ENCODE data around the gene KLK10. TPM values are rescaled to one million over a fixed set of nuclear protein-coding genes. Genes with fewer than 3 reads are reported as not detected.

KLK10 gene
- polyA plus RNA-seq, 1 donor (not counting 4 experiments of a cell fraction or from before 2014, with no cell fraction given), result 56.3 TPM

GRCh38 chr19:51003316-51003715 is 16.2 kb downstream of the KLK10 start:
- H4K20me1 ChIP-seq (ENCODE audit: control insufficient read depth, extremely low read depth, insufficient read depth, low read length), result no peaks in the 10 kb centered on the region
- H3K9me1 ChIP-seq (ENCODE audit: control insufficient read depth, extremely low read depth, insufficient read depth, low read length), result no peaks in the 10 kb centered on the region
- no peak overlapping the region for H3K27ac ChIP-seq (ENCODE audit: control insufficient read depth, insufficient read depth, low read length)
- no peak overlapping the region for H3K4me2 ChIP-seq (ENCODE audit: control insufficient read depth, extremely low read depth, insufficient read depth, low read depth, low read length)
- no peak overlapping the region for H2AFZ ChIP-seq (ENCODE audit: control insufficient read depth, low read length)
- H3K79me2 ChIP-seq (ENCODE audit: control insufficient read depth, insufficient read depth, low read length), result peaks cover 14% of the 10 kb centered on the region
- no peak for FAIRE-seq
- peaks cover 0 to 6% of the 10 kb centered on the region in 2 experiments for H3K36me3 ChIP-seq (ENCODE audit: control insufficient read depth in 2 of 2, extremely low read depth in 1 of 2, insufficient read depth in 2 of 2, low read length in 2 of 2)
- no peak for DNase-seq (ENCODE audit: low read depth, low spot score)
- H3K4me3 ChIP-seq (ENCODE audit: control insufficient read depth in 2 of 3, extremely low read depth in 1 of 3, insufficient read depth in 2 of 3, low read depth in 1 of 3, low read length in 3 of 3), result no peak overlapping the region
- TF ChIP-seq, protein P1, sequence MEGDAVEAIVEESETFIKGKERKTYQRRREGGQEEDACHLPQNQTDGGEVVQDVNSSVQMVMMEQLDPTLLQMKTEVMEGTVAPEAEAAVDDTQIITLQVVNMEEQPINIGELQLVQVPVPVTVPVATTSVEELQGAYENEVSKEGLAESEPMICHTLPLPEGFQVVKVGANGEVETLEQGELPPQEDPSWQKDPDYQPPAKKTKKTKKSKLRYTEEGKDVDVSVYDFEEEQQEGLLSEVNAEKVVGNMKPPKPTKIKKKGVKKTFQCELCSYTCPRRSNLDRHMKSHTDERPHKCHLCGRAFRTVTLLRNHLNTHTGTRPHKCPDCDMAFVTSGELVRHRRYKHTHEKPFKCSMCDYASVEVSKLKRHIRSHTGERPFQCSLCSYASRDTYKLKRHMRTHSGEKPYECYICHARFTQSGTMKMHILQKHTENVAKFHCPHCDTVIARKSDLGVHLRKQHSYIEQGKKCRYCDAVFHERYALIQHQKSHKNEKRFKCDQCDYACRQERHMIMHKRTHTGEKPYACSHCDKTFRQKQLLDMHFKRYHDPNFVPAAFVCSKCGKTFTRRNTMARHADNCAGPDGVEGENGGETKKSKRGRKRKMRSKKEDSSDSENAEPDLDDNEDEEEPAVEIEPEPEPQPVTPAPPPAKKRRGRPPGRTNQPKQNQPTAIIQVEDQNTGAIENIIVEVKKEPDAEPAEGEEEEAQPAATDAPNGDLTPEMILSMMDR (optimal IDR thresholded peaks at IDR 0.05 in 1 of 3, IDR thresholded peaks at IDR 0.05 in 1 of 3, conservative IDR thresholded peaks at IDR 0.05 in 1 of 3; ENCODE audit: extremely low read depth in 1 of 3, insufficient read depth in 2 of 3, low read length in 3 of 3), result no peak
- TF ChIP-seq EZH2 (IDR thresholded peaks at IDR 0.05; ENCODE audit: low read length), result no peak
- no peaks in the 10 kb centered on the region for H3K9me3 ChIP-seq (ENCODE audit: control insufficient read depth, low read depth, low read length)
- no peaks in the 10 kb centered on the region for H3K27me3 ChIP-seq (ENCODE audit: control insufficient read depth, extremely low read depth, insufficient read depth, low read length)
- dilution Hi-C loops (cut with MboI; ENCODE audit: extremely low pct_ligation_motif_present, low sequenced_read_pairs), result no loop called here
- peaks cover 42% of the 10 kb centered on the region for H3K4me1 ChIP-seq (ENCODE audit: control insufficient read depth, extremely low read depth, insufficient read depth, low read length)
- no peak overlapping the region for H3K9ac ChIP-seq (ENCODE audit: control insufficient read depth, extremely low read depth, insufficient read depth, low read length)

DNA sequence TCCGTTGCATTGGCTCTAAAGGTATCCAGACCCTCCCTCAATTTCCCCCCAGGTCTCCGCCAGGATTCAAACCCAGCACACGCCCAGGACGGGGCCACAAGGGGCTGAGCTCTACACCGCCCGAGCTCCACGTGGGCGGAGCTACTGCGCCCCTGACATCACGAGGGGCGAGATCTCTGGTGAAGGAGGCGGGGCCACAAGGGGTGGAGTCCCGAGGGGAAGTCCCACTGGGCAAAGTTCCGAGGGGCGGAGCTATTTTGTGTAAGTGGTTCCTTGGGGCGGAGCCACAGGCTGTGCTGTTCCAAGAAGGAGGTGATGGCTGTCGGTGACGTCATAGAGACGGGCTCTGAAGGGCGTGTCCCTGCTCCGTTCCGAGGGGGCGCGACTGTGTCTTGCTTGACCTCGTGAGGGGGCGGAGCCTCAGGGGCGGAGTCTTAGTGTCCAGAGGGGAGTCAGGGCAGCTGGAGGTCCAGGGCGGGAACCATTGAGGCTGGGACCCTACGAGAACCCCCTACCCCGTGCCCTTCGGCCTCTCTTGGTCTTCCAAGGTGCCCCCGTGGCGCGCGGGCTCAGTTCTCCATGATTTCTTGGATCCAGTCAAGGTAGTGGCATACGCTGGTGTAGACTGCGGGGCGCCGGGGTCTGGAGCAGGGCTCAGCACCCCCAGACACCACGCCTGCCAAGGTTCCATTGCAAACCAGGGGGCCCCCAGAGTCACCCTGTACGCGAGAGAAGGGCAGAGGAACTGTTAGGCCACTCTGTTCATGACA is 16.8 kb downstream of the KLK10 start:
- H3K4me1 ChIP-seq (ENCODE audit: control insufficient read depth, extremely low read depth, insufficient read depth, low read length), result peaks cover 42% of the 10 kb centered on the region
- H3K4me2 ChIP-seq (ENCODE audit: control insufficient read depth, extremely low read depth, insufficient read depth, low read depth, low read length), result peak overlapping the region; percentile 83
- DNase-seq (ENCODE audit: low read depth, low spot score) (no peak), FAIRE-seq (peak; percentile 96)
- H3K9me1 ChIP-seq (ENCODE audit: control insufficient read depth, extremely low read depth, insufficient read depth, low read length), result no peaks in the 10 kb centered on the region
- peak overlapping the region; percentile 47 to 87 (median 85) for H3K4me3 ChIP-seq (ENCODE audit: control insufficient read depth in 2 of 3, extremely low read depth in 1 of 3, insufficient read depth in 2 of 3, low read depth in 1 of 3, low read length in 3 of 3)
- dilution Hi-C loops (cut with MboI; ENCODE audit: extremely low pct_ligation_motif_present, low sequenced_read_pairs), result no loop called here
- H4K20me1 ChIP-seq (ENCODE audit: control insufficient read depth, extremely low read depth, insufficient read depth, low read length), result no peaks in the 10 kb centered on the region
- peak overlapping the region; percentile 86 for H3K9ac ChIP-seq (ENCODE audit: control insufficient read depth, extremely low read depth, insufficient read depth, low read length)
- H2AFZ ChIP-seq (ENCODE audit: control insufficient read depth, low read length), result peak overlapping the region; percentile 37
- TF ChIP-seq, protein P1 (optimal IDR thresholded peaks at IDR 0.05 in 1 of 3, IDR thresholded peaks at IDR 0.05 in 1 of 3, conservative IDR thresholded peaks at IDR 0.05 in 1 of 3; ENCODE audit: extremely low read depth in 1 of 3, insufficient read depth in 2 of 3, low read length in 3 of 3), result no peak
- TF ChIP-seq EZH2 (IDR thresholded peaks at IDR 0.05; ENCODE audit: low read length), result no peak
- peaks cover 0 to 6% of the 10 kb centered on the region in 2 experiments for H3K36me3 ChIP-seq (ENCODE audit: control insufficient read depth in 2 of 2, extremely low read depth in 1 of 2, insufficient read depth in 2 of 2, low read length in 2 of 2)
- no peaks in the 10 kb centered on the region for H3K9me3 ChIP-seq (ENCODE audit: control insufficient read depth, low read depth, low read length)
- H3K79me2 ChIP-seq (ENCODE audit: control insufficient read depth, insufficient read depth, low read length), result peaks cover 14% of the 10 kb centered on the region
- H3K27ac ChIP-seq (ENCODE audit: control insufficient read depth, insufficient read depth, low read length), result peak overlapping the region; percentile 80
- H3K27me3 ChIP-seq (ENCODE audit: control insufficient read depth, extremely low read depth, insufficient read depth, low read length), result no peaks in the 10 kb centered on the region
